ENCODE results near the gene RNF31.

Gene RNF31

GRCh38 chr14:24159777-24160498 is 12.6 kb downstream of the RNF31 start:
- DNase-seq (ENCODE audit: low read depth in 2 of 2) = no peak

- no peak for DNase-seq (ENCODE audit: low read depth in 2 of 2)
Measured at GRCh38 chr14:24160499-24160849, 13.2 kb downstream of the RNF31 start.

GRCh38 chr14:24160850-24161804 is 13.8 kb downstream of the RNF31 start, which contains the start of gene IRF9:
Gene IRF9 (plus strand): TSS chr14:24161265. CDS start chr14:24162145, 880 bp downstream.
- peak; percentile 98 to 99 for DNase-seq (ENCODE audit: low read depth in 2 of 2)

- no peak for DNase-seq (ENCODE audit: low read depth in 2 of 2)
Measured at GRCh38 chr14:24162093-24162492, 14.8 kb downstream of the RNF31 start.

- no peak for DNase-seq (ENCODE audit: low read depth in 2 of 2)
Measured at GRCh38 chr14:24164518-24164991, 17.3 kb downstream of the RNF31 start.

- no peak for DNase-seq (ENCODE audit: low read depth in 2 of 2)
Measured at GRCh38 chr14:24165785-24166184, 18.5 kb downstream of the RNF31 start.

- DNase-seq (ENCODE audit: low read depth in 2 of 2) = no peak
Measured at GRCh38 chr14:24167469-24168114, 20.3 kb downstream of the RNF31 start.

GRCh38 chr14:24171422-24172260 is 24.3 kb downstream of the RNF31 start, which contains the start of gene REC8:
Gene REC8 (plus strand): TSS chr14:24172080. CDS start chr14:24172553, 473 bp downstream.
- DNase-seq (ENCODE audit: low read depth in 2 of 2) = peak; percentile 51 to 53

GRCh38 chr14:24172261-24172860 is 25.1 kb downstream of the RNF31 start:
- DNase-seq (ENCODE audit: low read depth in 2 of 2) = no peak

- no peak for DNase-seq (ENCODE audit: low read depth in 2 of 2)
Measured at GRCh38 chr14:24172871-24173281, 25.6 kb downstream of the RNF31 start.

- DNase-seq (ENCODE audit: low read depth in 2 of 2) = no peak
Measured at GRCh38 chr14:24176599-24176998, 29.3 kb downstream of the RNF31 start.

GRCh38 chr14:24177041-24177825 is 29.9 kb downstream of the RNF31 start:
- no peak for DNase-seq (ENCODE audit: low read depth in 2 of 2)

GRCh38 chr14:24177891-24178290 is 30.6 kb downstream of the RNF31 start:
- DNase-seq (ENCODE audit: low read depth in 2 of 2) = no peak

GRCh38 chr14:24178399-24179178 is 31.3 kb downstream of the RNF31 start:
- no peak for DNase-seq (ENCODE audit: low read depth in 2 of 2)

GRCh38 chr14:24179294-24179960 is 32.1 kb downstream of the RNF31 start:
- DNase-seq (ENCODE audit: low read depth in 2 of 2) = no peak

- no peak for DNase-seq (ENCODE audit: low read depth in 2 of 2)
Measured at GRCh38 chr14:24179961-24180796, 32.9 kb downstream of the RNF31 start.

- DNase-seq (ENCODE audit: low read depth in 2 of 2) = no peak
Measured at GRCh38 chr14:24181371-24182077, 34.2 kb downstream of the RNF31 start.

All from stimulated activated CD8-positive, alpha-beta memory T cell treated with anti-CD3 and anti-CD28 coated beads, Interleukin-7, amount 100 ng/mL, for 1 hour (primary cell).